HepG2 (cell line): Measurements from ENCODE around the gene MRPL38. TPM values are rescaled to one million over a fixed set of nuclear protein-coding genes. Genes with fewer than 3 reads are reported as not detected.
A peak's percentile ranks its signal among the peaks of the same experiment; 100 is the strongest.

Experiments
- FOXA3 ChIP-seq: IDR thresholded peaks from 2 replicates; pipeline ENCODE4 v1.6.1; 2016; ENCODE audit warnings: missing genetic modification reagents, missing compliant biosample characterization
- JUND ChIP-seq: sonication (generic); formaldehyde crosslinking; IDR thresholded peaks from 2 replicates; pipeline ENCODE4 v1.8.0; 2022; ENCODE audit warnings: mild to moderate bottlenecking, missing genetic modification reagents
- KLF16 ChIP-seq, 2 experiments: sonication (generic) in 1 of 2; formaldehyde crosslinking in 1 of 2; IDR thresholded peaks; 2 replicates each; pipeline versions ENCODE4 v1.6.1 to v1.8.0; 2016 to 2023; ENCODE audit warnings: missing genetic modification reagents in 2 of 2, missing compliant biosample characterization in 1 of 2
- MAZ ChIP-seq, 2 experiments: sonication (generic) in 1 of 2; formaldehyde crosslinking in 1 of 2; IDR thresholded peaks; 2 replicates each; pipeline versions ENCODE4 v1.5.0 to v1.6.1; 2012 to 2020; ENCODE audit warnings: low read depth in 2 of 2, mild to moderate bottlenecking in 2 of 2, borderline replicate concordance in 1 of 2, improper control_type of control experiment in 1 of 2, low read length in 1 of 2, missing genetic modification reagents in 1 of 2, moderate library complexity in 1 of 2
- REPIN1 ChIP-seq: sonication (generic); formaldehyde crosslinking; IDR thresholded peaks from 2 replicates; pipeline ENCODE4 v1.8.0; 2022; ENCODE audit warnings: missing genetic modification reagents, low read depth, mild to moderate bottlenecking, borderline replicate concordance
- SAFB2 ChIP-seq: sonication (generic); formaldehyde crosslinking; IDR thresholded peaks from 2 replicates; pipeline ENCODE4 v1.5.1; 2020; ENCODE audit warnings: missing genetic modification reagents, low read depth, mild to moderate bottlenecking, borderline replicate concordance
- SCMH1 ChIP-seq: sonication (generic); formaldehyde crosslinking; IDR thresholded peaks from 2 replicates; pipeline ENCODE4 v1.9.0; 2021; ENCODE audit warnings: missing genetic modification reagents, mild to moderate bottlenecking, borderline replicate concordance
- TAF1 ChIP-seq: sonication (generic); formaldehyde crosslinking; IDR thresholded peaks from 2 replicates; pipeline ENCODE4 v1.4.0; 2020; ENCODE audit warnings: missing genetic modification reagents
- ZFP36L2 ChIP-seq: sonication (generic); formaldehyde crosslinking; IDR thresholded peaks from 2 replicates; pipeline ENCODE4 v1.4.0; 2020; ENCODE audit warnings: missing genetic modification reagents
- ZFY ChIP-seq: sonication (generic); formaldehyde crosslinking; IDR thresholded peaks from 2 replicates; pipeline ENCODE4 v1.4.0; 2020; ENCODE audit warnings: missing genetic modification reagents
- ZNF30 ChIP-seq: sonication (generic); formaldehyde crosslinking; IDR thresholded peaks from 2 replicates; pipeline ENCODE4 v1.5.0; 2020; ENCODE audit warnings: mild to moderate bottlenecking, missing genetic modification reagents
- ZNF530 ChIP-seq: sonication (generic); formaldehyde crosslinking; IDR thresholded peaks from 2 replicates; pipeline ENCODE4 v1.5.0; 2020; ENCODE audit warnings: low read depth, mild to moderate bottlenecking, missing genetic modification reagents
- ZNF550 ChIP-seq: sonication (generic); formaldehyde crosslinking; IDR thresholded peaks from 2 replicates; pipeline ENCODE4 v1.4.0; 2020; ENCODE audit warnings: mild to moderate bottlenecking, missing genetic modification reagents, borderline replicate concordance
- ZNF879 ChIP-seq: sonication (generic); formaldehyde crosslinking; IDR thresholded peaks from 2 replicates; pipeline ENCODE4 v1.8.1; 2023; ENCODE audit warnings: missing genetic modification reagents
- ZZZ3 ChIP-seq: sonication (generic); formaldehyde crosslinking; IDR thresholded peaks from 2 replicates; pipeline ENCODE4 v1.4.0; 2020; ENCODE audit warnings: missing genetic modification reagents, mild to moderate bottlenecking, borderline replicate concordance
- polyA plus RNA-seq, 8 experiments: library from polyadenylated mRNA; depleted of rRNA in 3 of 8; stranded (reverse) in 7 of 8; unstranded in 1 of 8; fragments of >200 nt; fragmentation: Illumina TruSeq in 4 of 8; extraction: Trizol in 4 of 8; gene quantifications; 2 replicates each; pipeline versions ENCODE4 v1.2.1 to v1.2.3, GENCODE V29; 2011 to 2016; ENCODE audit warnings: low read depth in 4 of 8, missing spikeins in 1 of 8, mixed read lengths in 1 of 8; ENCODE audit not compliant: insufficient read depth in 1 of 8
- total RNA-seq, 5 experiments: library from RNA; depleted of rRNA; stranded (reverse); fragments of >200 nt; fragmentation: Illumina TruSeq; extraction: Trizol; gene quantifications; 2 replicates each; pipeline ENCODE4 v1.2.3, GENCODE V29; 2016; ENCODE audit warnings: low read depth in 1 of 5
- TF ChIP-seq, protein P1 (sequence below): fragments of 450-650 bp; IDR thresholded peaks from 2 replicates; pipeline ENCODE4 v1.6.1; 2017; ENCODE audit warnings: mild to moderate bottlenecking
- TF ChIP-seq, protein P2 (sequence below): sonication (generic); formaldehyde crosslinking; IDR thresholded peaks from 2 replicates; pipeline ENCODE4 v1.5.0; 2020; ENCODE audit warnings: missing genetic modification reagents
- TF ChIP-seq, protein P3 (sequence below): IDR thresholded peaks from 2 replicates; pipeline ENCODE4 v1.6.1; 2016; ENCODE audit warnings: control low read depth
- TF ChIP-seq, protein P4 (sequence below): sonication (generic); formaldehyde crosslinking; IDR thresholded peaks from 2 replicates; pipeline ENCODE4 v1.5.0; 2020; ENCODE audit warnings: missing genetic modification reagents
- TF ChIP-seq, protein P5 (sequence below): sonication (generic); formaldehyde crosslinking; IDR thresholded peaks from 2 replicates; pipeline ENCODE4 v1.5.0; 2020; ENCODE audit warnings: missing genetic modification reagents
- TF ChIP-seq, protein P6 (sequence below): sonication (generic); formaldehyde crosslinking; IDR thresholded peaks from 2 replicates; pipeline ENCODE4 v1.5.0; 2020; ENCODE audit warnings: missing genetic modification reagents

MRPL38 gene
- total and polyA plus RNA-seq, 2 of the 13 experiments (the other 11 are each of a cell fraction or from before 2014, with no cell fraction given): 83.7 to 125 TPM

DNA sequence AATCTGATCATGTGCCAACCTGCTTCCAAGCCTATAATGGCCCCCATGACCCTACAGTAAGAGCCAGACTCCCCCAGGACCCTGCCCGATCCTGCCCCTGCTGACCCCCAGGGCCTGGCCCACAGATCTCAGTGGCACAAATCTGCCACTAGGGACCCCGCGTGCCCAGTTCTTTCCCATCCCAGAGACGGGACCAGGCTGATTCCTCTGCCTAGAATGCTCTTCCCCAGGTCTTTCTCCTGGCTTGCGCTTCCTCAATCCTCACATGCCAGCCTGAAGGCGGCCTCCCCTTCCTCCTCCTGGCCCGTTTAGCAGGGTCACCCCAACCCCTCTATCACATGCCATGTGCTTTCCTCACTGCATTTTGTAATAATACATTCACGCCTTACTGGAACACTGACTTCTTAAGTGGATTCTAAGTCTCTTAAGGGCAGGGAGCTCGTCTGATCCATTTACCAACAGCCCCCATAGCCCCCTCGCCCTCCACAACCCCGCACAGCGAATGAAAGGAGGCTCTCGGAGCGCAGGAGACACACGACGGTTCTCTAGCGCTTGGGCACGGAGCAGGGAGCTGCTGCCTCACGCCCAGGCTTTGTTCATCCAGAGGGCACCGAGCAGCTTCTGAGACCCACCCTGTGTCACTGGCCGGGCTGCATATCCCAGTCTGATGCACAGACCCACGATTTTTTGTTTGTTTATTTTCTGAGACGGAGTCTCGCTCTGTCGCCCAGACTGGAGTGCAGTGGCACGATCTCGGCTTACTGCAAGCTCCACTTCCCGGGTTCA lies 9.1 kb downstream of the MRPL38 start (continued):
- TF ChIP-seq MAZ (IDR thresholded peaks at IDR 0.05; ENCODE audit: borderline replicate concordance, low read depth, low read length): 0 out of 2 replicates have a peak, but pooled peaks have one; percentile 27
- no peak for TF ChIP-seq MAZ (CRISPR knock-in tag; IDR thresholded peaks at IDR 0.05; ENCODE audit: low read depth)
- TF ChIP-seq ZFP36L2 (CRISPR knock-in tag): no peak
- TF ChIP-seq, protein P1, sequence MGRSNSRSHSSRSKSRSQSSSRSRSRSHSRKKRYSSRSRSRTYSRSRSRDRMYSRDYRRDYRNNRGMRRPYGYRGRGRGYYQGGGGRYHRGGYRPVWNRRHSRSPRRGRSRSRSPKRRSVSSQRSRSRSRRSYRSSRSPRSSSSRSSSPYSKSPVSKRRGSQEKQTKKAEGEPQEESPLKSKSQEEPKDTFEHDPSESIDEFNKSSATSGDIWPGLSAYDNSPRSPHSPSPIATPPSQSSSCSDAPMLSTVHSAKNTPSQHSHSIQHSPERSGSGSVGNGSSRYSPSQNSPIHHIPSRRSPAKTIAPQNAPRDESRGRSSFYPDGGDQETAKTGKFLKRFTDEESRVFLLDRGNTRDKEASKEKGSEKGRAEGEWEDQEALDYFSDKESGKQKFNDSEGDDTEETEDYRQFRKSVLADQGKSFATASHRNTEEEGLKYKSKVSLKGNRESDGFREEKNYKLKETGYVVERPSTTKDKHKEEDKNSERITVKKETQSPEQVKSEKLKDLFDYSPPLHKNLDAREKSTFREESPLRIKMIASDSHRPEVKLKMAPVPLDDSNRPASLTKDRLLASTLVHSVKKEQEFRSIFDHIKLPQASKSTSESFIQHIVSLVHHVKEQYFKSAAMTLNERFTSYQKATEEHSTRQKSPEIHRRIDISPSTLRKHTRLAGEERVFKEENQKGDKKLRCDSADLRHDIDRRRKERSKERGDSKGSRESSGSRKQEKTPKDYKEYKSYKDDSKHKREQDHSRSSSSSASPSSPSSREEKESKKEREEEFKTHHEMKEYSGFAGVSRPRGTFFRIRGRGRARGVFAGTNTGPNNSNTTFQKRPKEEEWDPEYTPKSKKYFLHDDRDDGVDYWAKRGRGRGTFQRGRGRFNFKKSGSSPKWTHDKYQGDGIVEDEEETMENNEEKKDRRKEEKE: no peak
- TF ChIP-seq ZZZ3 (CRISPR knock-in tag): no peak
- no peak for TF ChIP-seq JUND (CRISPR knock-in tag)
- TF ChIP-seq REPIN1: no peak; the same call in 1 of the 2 replicates
- TF ChIP-seq, protein P2, sequence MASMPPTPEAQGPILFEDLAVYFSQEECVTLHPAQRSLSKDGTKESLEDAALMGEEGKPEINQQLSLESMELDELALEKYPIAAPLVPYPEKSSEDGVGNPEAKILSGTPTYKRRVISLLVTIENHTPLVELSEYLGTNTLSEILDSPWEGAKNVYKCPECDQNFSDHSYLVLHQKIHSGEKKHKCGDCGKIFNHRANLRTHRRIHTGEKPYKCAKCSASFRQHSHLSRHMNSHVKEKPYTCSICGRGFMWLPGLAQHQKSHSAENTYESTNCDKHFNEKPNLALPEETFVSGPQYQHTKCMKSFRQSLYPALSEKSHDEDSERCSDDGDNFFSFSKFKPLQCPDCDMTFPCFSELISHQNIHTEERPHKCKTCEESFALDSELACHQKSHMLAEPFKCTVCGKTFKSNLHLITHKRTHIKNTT: no peak
- TF ChIP-seq ZNF550 (CRISPR knock-in tag): no peak
- TF ChIP-seq ZFY: no peak
- no peak for TF ChIP-seq ZNF879 (CRISPR knock-in tag)
- no peak; the same call in 1 of the 2 replicates for TF ChIP-seq TAF1 (CRISPR knock-in tag)
- TF ChIP-seq, protein P3, sequence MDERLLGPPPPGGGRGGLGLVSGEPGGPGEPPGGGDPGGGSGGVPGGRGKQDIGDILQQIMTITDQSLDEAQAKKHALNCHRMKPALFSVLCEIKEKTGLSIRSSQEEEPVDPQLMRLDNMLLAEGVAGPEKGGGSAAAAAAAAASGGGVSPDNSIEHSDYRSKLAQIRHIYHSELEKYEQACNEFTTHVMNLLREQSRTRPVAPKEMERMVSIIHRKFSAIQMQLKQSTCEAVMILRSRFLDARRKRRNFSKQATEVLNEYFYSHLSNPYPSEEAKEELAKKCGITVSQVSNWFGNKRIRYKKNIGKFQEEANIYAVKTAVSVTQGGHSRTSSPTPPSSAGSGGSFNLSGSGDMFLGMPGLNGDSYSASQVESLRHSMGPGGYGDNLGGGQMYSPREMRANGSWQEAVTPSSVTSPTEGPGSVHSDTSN (CRISPR knock-in tag): no peak
- TF ChIP-seq FOXA3 (CRISPR knock-in tag): no peak
- TF ChIP-seq, protein P4, sequence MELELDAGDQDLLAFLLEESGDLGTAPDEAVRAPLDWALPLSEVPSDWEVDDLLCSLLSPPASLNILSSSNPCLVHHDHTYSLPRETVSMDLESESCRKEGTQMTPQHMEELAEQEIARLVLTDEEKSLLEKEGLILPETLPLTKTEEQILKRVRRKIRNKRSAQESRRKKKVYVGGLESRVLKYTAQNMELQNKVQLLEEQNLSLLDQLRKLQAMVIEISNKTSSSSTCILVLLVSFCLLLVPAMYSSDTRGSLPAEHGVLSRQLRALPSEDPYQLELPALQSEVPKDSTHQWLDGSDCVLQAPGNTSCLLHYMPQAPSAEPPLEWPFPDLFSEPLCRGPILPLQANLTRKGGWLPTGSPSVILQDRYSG (CRISPR knock-in tag): no peak; the same call in 1 of the 2 replicates
- TF ChIP-seq, protein P5, sequence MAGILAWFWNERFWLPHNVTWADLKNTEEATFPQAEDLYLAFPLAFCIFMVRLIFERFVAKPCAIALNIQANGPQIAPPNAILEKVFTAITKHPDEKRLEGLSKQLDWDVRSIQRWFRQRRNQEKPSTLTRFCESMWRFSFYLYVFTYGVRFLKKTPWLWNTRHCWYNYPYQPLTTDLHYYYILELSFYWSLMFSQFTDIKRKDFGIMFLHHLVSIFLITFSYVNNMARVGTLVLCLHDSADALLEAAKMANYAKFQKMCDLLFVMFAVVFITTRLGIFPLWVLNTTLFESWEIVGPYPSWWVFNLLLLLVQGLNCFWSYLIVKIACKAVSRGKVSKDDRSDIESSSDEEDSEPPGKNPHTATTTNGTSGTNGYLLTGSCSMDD (CRISPR knock-in tag): no peak
- no peak for TF ChIP-seq SAFB2 (CRISPR knock-in tag)
- no peak for TF ChIP-seq ZNF30 (CRISPR knock-in tag)
- TF ChIP-seq, protein P6, sequence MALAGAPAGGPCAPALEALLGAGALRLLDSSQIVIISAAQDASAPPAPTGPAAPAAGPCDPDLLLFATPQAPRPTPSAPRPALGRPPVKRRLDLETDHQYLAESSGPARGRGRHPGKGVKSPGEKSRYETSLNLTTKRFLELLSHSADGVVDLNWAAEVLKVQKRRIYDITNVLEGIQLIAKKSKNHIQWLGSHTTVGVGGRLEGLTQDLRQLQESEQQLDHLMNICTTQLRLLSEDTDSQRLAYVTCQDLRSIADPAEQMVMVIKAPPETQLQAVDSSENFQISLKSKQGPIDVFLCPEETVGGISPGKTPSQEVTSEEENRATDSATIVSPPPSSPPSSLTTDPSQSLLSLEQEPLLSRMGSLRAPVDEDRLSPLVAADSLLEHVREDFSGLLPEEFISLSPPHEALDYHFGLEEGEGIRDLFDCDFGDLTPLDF (CRISPR knock-in tag): no peak
- no peak for TF ChIP-seq ZNF530
- TF ChIP-seq KLF16 (CRISPR knock-in tag; IDR thresholded peaks at IDR 0.05): no peak
- TF ChIP-seq SCMH1 (CRISPR knock-in tag): no peak
